Neuronal stem cell (in vitro differentiated cells): ENCODE measurements around the gene COL5A3.

ENCODE experiments used
- DNase-seq: peaks from one replicate; pipeline ENCODE4 v3.0.0-alpha.2; 2013; ENCODE audit warnings: low spot score
- H2AFZ ChIP-seq: one replicate; pipeline ENCODE4 v1.6.1; 2013; ENCODE audit warnings: mild to moderate bottlenecking, low read length, inconsistent platforms
- H2AK5ac ChIP-seq: 2 replicates; pipeline ENCODE4 v1.6.1; 2013; ENCODE audit warnings: low read depth, mild to moderate bottlenecking, inconsistent platforms, low read length, moderate library complexity, mixed read lengths
- H2BK120ac ChIP-seq: 2 replicates; pipeline ENCODE4 v1.6.1; 2013; ENCODE audit warnings: low read depth, mild to moderate bottlenecking, inconsistent platforms, low read length, moderate library complexity, mixed read lengths
- H2BK12ac ChIP-seq: one replicate; pipeline ENCODE4 v1.6.1; 2013; ENCODE audit warnings: low read length, inconsistent platforms
- H2BK15ac ChIP-seq: 2 replicates; pipeline ENCODE4 v1.6.1; 2013; ENCODE audit warnings: mild to moderate bottlenecking, low read length, inconsistent platforms, mixed read lengths
- H2BK5ac ChIP-seq: one replicate; pipeline ENCODE4 v1.6.1; 2013; ENCODE audit warnings: inconsistent platforms, mild to moderate bottlenecking, low read length, moderate library complexity
- H3K14ac ChIP-seq: one replicate; pipeline ENCODE4 v1.6.1; 2013; ENCODE audit warnings: low read length, inconsistent platforms
- H3K18ac ChIP-seq: 2 replicates; pipeline ENCODE4 v1.6.1; 2013; ENCODE audit warnings: low read length, inconsistent platforms
- H3K23ac ChIP-seq: 2 replicates; pipeline ENCODE4 v1.6.1; 2013; ENCODE audit warnings: low read depth, mild to moderate bottlenecking, mixed read lengths, low read length, inconsistent platforms; ENCODE audit not compliant: poor library complexity
- H3K27ac ChIP-seq: replicated peaks from 3 replicates; pipeline ENCODE4 v1.5.1; 2013; ENCODE audit warnings: low read length, inconsistent platforms
- H3K27me3 ChIP-seq, 3 experiments: 2 replicates each; pipeline ENCODE4 v1.6.1; 2013; ENCODE audit warnings: low read length in 3 of 3, mild to moderate bottlenecking in 2 of 3, inconsistent platforms in 1 of 3, low read depth in 1 of 3, mixed read lengths in 1 of 3, moderate library complexity in 1 of 3; ENCODE audit not compliant: control insufficient read depth in 3 of 3, insufficient read depth in 3 of 3
- H3K36me3 ChIP-seq, 2 donors: replicated peaks in 1 of 2; 2 replicates each; pipeline ENCODE4 v1.6.1; 2013; ENCODE audit warnings: low read length in 2 of 2; ENCODE audit not compliant: control insufficient read depth in 2 of 2, insufficient read depth in 2 of 2
- H3K4ac ChIP-seq: 2 replicates; pipeline ENCODE4 v1.6.1; 2013; ENCODE audit warnings: inconsistent platforms, mild to moderate bottlenecking, low read length, moderate library complexity
- H3K4me1 ChIP-seq, 2 donors: 1 replicate in 1 of 2; 2 replicates in 1 of 2; pipeline ENCODE4 v1.6.1; 2013; ENCODE audit warnings: low read length in 2 of 2, low read depth in 1 of 2; ENCODE audit not compliant: control insufficient read depth in 2 of 2, insufficient read depth in 1 of 2
- H3K4me2 ChIP-seq: one replicate; pipeline ENCODE4 v1.6.1; 2013; ENCODE audit warnings: mild to moderate bottlenecking, low read length, inconsistent platforms; ENCODE audit not compliant: insufficient read depth, poor library complexity, severe bottlenecking
- H3K4me3 ChIP-seq, 2 donors: 2 replicates each; pipeline ENCODE4 v1.5.1; 2013; ENCODE audit warnings: low read length in 2 of 2, mild to moderate bottlenecking in 2 of 2, inconsistent platforms in 1 of 2, moderate library complexity in 1 of 2
- H3K79me1 ChIP-seq: one replicate; pipeline ENCODE4 v1.6.1; 2013; ENCODE audit warnings: low read depth, mild to moderate bottlenecking, inconsistent platforms, low read length, moderate library complexity
- H3K9ac ChIP-seq: one replicate; pipeline ENCODE4 v1.6.1; 2013; ENCODE audit warnings: mild to moderate bottlenecking, low read depth, low read length, inconsistent platforms; ENCODE audit not compliant: poor library complexity
- H3K9me3 ChIP-seq, 2 donors: replicated peaks in 1 of 2; 2 replicates each; pipeline versions ENCODE3 to v1.6.1; 2013; ENCODE audit warnings: low read length in 2 of 2, mild to moderate bottlenecking in 2 of 2, inconsistent platforms in 1 of 2, low read depth in 1 of 2, mixed read lengths in 1 of 2, moderate library complexity in 1 of 2; ENCODE audit not compliant: control insufficient read depth in 2 of 2, insufficient read depth in 1 of 2
- H4K8ac ChIP-seq: one replicate; pipeline ENCODE4 v1.6.1; 2013; ENCODE audit warnings: low read depth, mild to moderate bottlenecking, inconsistent platforms, low read length, moderate library complexity
- H4K91ac ChIP-seq: one replicate; pipeline ENCODE4 v1.6.1; 2013; ENCODE audit warnings: low read length, low read depth, mild to moderate bottlenecking, inconsistent platforms; ENCODE audit not compliant: poor library complexity
- WGBS, 2 donors: extraction: QIAGEN DNeasy Blood & Tissue Kit; methylation state at CpG; one replicate each; pipeline ENCODE4 v1.1.7; 2013; ENCODE audit warnings: missing lambda C conversion rate in 2 of 2, mixed read lengths in 1 of 2; ENCODE audit not compliant: insufficient read length in 2 of 2, insufficient replicate concordance in 1 of 2; ENCODE audit errors: extremely low coverage in 2 of 2; 5-methylcytosine and 5-hydroxymethylcytosine counted together

COL5A3 gene

DNA sequence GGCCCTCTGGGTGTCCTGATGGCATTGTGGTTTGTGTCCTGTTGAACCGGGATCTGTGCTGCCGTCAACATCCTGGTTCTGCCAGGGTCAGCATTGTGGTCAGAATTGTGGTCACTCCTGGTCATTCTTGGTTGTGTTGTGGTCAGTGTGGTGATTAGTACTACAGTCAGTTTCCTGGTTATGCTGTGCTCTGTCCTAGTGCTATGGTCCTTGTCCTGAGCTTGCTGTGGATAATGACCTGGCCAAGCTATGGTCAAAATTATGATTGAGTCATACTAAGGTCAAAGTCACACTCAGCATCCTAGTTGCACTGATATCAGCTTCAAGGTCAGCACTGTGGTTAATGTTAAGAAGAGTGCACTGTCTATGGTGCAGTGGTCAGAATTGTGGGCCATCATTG is 69.5 kb downstream of the COL5A3 start:
- no peak overlapping the region for H2BK5ac ChIP-seq
- peaks cover 0 to 2% of the 10 kb centered on the region in 2 donors for H3K9me3 ChIP-seq
- no peak overlapping the region for H3K4me2 ChIP-seq
- no peak overlapping the region for H3K4me3 ChIP-seq
- H2BK15ac ChIP-seq = no peak overlapping the region
- no peak overlapping the region for H3K18ac ChIP-seq
- H2BK12ac ChIP-seq = no peak overlapping the region
- H3K4me1 ChIP-seq = peaks cover 8 to 10% of the 10 kb centered on the region in 2 donors
- H3K9ac ChIP-seq = no peak overlapping the region
- no peak overlapping the region for H4K8ac ChIP-seq
- no peak overlapping the region for H2AFZ ChIP-seq
- no peak overlapping the region for H4K91ac ChIP-seq
- no peak for DNase-seq
- peaks cover 0 to 1% (median under 1%) of the 10 kb centered on the region in 3 experiments for H3K27me3 ChIP-seq
- H3K14ac ChIP-seq = no peak overlapping the region
- no peak overlapping the region for H2BK120ac ChIP-seq
- H2AK5ac ChIP-seq = no peak overlapping the region
- no peak overlapping the region for H3K4ac ChIP-seq
- no CpG with 5 or more reads among the region's 2 CpGs for WGBS, 2 donors
- H3K23ac ChIP-seq = no peak overlapping the region
- no peaks in the 10 kb centered on the region for H3K79me1 ChIP-seq
- H3K36me3 ChIP-seq = no peaks in the 10 kb centered on the region
- no peak overlapping the region for H3K27ac ChIP-seq

DNA sequence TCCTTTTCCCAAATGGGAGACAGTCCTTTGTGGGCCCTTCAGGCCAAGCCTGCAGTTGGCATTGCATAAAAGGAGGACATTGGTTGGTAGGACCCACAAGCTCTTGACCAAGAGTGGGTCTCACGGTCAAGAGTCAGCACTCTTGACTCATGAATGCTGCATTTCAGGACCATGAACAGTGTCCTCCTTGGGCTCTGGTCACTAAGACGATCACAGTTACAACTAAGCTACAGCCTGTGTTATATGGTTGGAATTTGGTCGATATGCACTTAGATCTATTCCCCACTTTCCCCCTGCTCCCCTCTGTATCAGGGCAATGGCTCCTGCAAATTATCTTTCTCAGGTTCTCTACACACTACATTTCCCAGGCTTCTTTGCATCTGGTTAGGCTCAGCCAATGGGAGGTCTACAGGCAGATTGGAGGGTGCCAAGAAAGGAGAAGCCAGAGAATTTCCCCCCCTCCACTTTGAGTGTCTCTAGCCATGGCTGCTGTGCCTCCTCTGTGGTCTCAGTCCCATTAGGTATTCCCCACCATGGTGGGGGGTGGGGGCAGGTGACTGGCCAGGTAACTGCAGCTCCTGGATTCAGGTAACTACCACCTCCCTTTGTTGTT is 70.9 kb downstream of the COL5A3 start:
- H3K23ac ChIP-seq = no peak overlapping the region
- H3K9me3 ChIP-seq = peaks cover 0 to 2% of the 10 kb centered on the region in 2 donors
- H2BK120ac ChIP-seq = no peak overlapping the region
- H2BK15ac ChIP-seq = no peak overlapping the region
- no peak overlapping the region for H2AFZ ChIP-seq
- DNase-seq = no peak
- H3K27me3 ChIP-seq = peaks cover 3 to 15% (median 14%) of the 10 kb centered on the region in 3 experiments
- H3K27ac ChIP-seq = no peak overlapping the region
- no peak overlapping the region for H2AK5ac ChIP-seq
- H3K36me3 ChIP-seq = no peaks in the 10 kb centered on the region
- H3K4me2 ChIP-seq = no peak overlapping the region
- no peak overlapping the region for H3K4ac ChIP-seq
- no CpG with 5 or more reads among the region's 3 CpGs for WGBS, 2 donors
- H3K14ac ChIP-seq = no peak overlapping the region
- no peak overlapping the region for H3K4me3 ChIP-seq
- H2BK12ac ChIP-seq = no peak overlapping the region
- H4K8ac ChIP-seq = no peak overlapping the region
- H3K4me1 ChIP-seq = peaks cover 8 to 11% of the 10 kb centered on the region in 2 donors
- H4K91ac ChIP-seq = no peak overlapping the region
- no peaks in the 10 kb centered on the region for H3K79me1 ChIP-seq
- H3K18ac ChIP-seq = no peak overlapping the region
- H2BK5ac ChIP-seq = no peak overlapping the region
- no peak overlapping the region for H3K9ac ChIP-seq

DNA sequence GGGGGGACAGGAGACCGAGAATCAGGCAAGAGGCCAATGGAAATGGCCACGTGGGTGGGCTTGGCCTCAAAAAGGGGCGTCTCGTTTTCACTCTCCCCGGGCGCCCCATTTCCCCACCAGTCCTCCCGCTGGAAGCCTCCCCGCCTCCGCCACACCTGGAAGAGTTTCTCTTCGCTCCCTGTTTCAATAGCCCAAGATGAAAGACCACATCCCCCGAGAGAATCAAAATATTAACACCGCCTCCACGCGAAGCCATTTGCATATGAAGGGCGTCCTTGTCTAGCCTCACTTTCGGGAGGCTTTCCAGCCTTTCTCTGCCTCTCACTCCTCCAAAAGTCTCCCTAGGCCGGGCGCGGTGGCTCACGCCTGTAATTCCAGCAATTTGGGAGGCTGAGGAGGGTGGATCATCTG is 73.3 kb downstream of the COL5A3 start:
- no peak overlapping the region for H3K4ac ChIP-seq
- peaks cover 8 to 11% of the 10 kb centered on the region in 2 donors for H3K4me1 ChIP-seq
- no peaks in the 10 kb centered on the region for H3K79me1 ChIP-seq
- peaks cover 3 to 17% (median 15%) of the 10 kb centered on the region in 3 experiments for H3K27me3 ChIP-seq
- no peak overlapping the region for H3K9ac ChIP-seq
- no peak overlapping the region for H3K14ac ChIP-seq
- no peak overlapping the region for H4K8ac ChIP-seq
- no peak overlapping the region for H2BK12ac ChIP-seq
- H2AFZ ChIP-seq = peak overlapping the region; percentile 82
- no peak overlapping the region for H4K91ac ChIP-seq
- no peak overlapping the region for H3K27ac ChIP-seq
- H3K36me3 ChIP-seq = no peaks in the 10 kb centered on the region
- peak overlapping the region; percentile 27 to 78 for H3K4me3 ChIP-seq
- no peak overlapping the region for H2BK5ac ChIP-seq
- no peak for DNase-seq
- no peak overlapping the region for H3K23ac ChIP-seq
- H3K9me3 ChIP-seq = no peaks in the 10 kb centered on the region
- H2AK5ac ChIP-seq = no peak overlapping the region
- H2BK15ac ChIP-seq = peak overlapping the region; percentile 20
- H2BK120ac ChIP-seq = no peak overlapping the region
- no CpG with 5 or more reads among the region's 20 CpGs for WGBS, 2 donors
- H3K18ac ChIP-seq = no peak overlapping the region
- H3K4me2 ChIP-seq = peak overlapping the region; percentile 92

DNA sequence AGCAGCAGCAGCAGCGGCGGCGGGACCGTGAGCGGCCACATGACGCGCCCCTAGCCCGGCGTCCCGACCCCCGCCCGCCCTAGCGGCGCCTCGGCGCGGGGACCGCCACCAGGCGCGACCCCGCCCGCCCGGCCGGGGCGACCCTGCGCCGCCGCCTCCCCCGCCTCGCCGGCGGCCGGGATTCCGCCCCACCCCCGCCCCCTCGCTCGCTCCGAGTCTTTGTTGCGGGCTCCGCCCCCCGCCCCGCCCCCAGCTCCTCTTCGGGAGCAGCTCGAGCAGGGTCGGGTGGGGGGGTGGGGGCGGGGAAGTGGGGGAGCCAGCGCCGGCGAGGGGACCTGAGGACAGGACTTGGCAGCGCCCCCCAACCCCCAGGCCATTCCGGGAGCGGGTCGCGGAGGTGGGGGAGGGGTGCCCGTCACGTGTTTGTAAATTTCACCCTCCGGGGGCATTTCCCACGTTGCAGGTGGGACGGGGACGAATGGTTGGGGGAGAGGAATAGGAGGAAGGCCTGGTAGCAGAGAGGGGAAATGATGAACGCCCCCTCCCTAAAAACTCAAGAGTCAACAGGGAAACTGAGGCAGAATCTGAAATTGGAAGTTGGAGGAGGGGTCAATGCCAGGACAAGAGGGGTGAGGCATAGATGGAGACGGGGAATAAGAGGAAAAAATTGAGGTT is 73.8 kb downstream of the COL5A3 start, which contains the start of gene OLFM2:
OLFM2 (minus strand) TSS at position 190 of the 675 bp plus-strand sequence; CDS start at position 41, 149 bp downstream.
- peak within 1 kb of the TSS; percentile 92 for H3K4me2 ChIP-seq
- H3K36me3 ChIP-seq = no peaks in the 10 kb centered on the region
- H3K18ac ChIP-seq = peak within 1 kb of the TSS; percentile 92
- WGBS, 2 donors = no CpG with 5 or more reads among the region's 62 CpGs
- H3K27ac ChIP-seq = no peak within 1 kb of the TSS
- H2BK120ac ChIP-seq = no peak within 1 kb of the TSS
- H3K4ac ChIP-seq = peak within 1 kb of the TSS; percentile 37
- H3K4me3 ChIP-seq = peak within 1 kb of the TSS; percentile 47 to 82
- peak within 1 kb of the TSS; percentile 61 for H3K14ac ChIP-seq
- H3K79me1 ChIP-seq = no peaks in the 10 kb centered on the region
- peak within 1 kb of the TSS; percentile 62 for H3K23ac ChIP-seq
- H2BK15ac ChIP-seq = peak within 1 kb of the TSS; percentile 89
- peak within 1 kb of the TSS; percentile 92 for H2AFZ ChIP-seq
- H3K4me1 ChIP-seq = peaks cover 8 to 11% of the 10 kb centered on the region in 2 donors
- H2BK5ac ChIP-seq = no peak within 1 kb of the TSS
- H2AK5ac ChIP-seq = peak within 1 kb of the TSS; percentile 74
- no peaks in the 10 kb centered on the region for H3K9me3 ChIP-seq
- peak within 1 kb of the TSS; percentile 79 for H3K9ac ChIP-seq
- H3K27me3 ChIP-seq = peaks cover 3 to 17% (median 15%) of the 10 kb centered on the region in 3 experiments
- H4K8ac ChIP-seq = peak within 1 kb of the TSS; percentile 54
- DNase-seq = peak; percentile 63
- no peak within 1 kb of the TSS for H4K91ac ChIP-seq
- no peak within 1 kb of the TSS for H2BK12ac ChIP-seq
